ENCODE results near the gene CPT1B. TPM values are rescaled to one million over a fixed set of nuclear protein-coding genes. Genes with fewer than 3 reads are reported as not detected.

CPT1B gene
- total and polyA plus RNA-seq, 12 donors, result 61.2 to 487 (median 398) TPM

DNA sequence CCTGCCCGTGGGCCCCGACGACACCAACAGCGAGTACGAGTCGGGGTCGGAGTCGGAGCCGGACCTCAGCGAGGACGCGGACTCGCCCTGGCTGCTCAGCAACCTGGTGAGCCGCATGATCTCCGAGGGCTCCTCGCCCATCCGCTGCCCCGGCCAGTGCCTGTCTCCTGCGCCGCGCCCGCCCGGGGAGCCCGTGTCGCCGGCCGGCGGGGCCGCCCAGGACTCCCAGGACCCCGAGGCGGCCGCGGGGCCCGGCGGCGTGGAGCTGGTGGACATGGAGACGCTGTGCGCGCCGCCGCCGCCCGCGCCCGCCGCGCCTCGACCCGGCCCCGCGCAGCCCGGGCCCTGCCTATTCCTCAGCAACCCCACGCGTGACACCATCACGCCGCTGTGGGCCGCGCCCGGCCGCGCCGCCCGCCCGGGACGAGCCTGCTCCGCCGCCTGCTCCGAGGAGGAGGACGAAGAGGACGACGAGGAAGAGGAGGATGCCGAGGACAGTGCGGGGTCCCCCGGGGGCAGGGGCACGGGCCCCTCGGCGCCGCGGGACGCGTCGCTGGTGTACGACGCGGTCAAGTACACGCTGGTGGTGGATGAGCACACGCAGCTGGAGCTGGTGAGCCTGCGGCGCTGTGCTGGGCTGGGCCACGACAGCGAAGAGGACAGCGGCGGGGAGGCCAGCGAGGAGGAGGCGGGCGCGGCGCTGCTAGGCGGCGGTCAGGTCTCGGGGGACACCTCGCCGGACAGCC lies 26.2 kb upstream of the CPT1B start:
- ATAC-seq, result no peak
- intact Hi-C loops (cut with DNase I), result no loop called here

DNA sequence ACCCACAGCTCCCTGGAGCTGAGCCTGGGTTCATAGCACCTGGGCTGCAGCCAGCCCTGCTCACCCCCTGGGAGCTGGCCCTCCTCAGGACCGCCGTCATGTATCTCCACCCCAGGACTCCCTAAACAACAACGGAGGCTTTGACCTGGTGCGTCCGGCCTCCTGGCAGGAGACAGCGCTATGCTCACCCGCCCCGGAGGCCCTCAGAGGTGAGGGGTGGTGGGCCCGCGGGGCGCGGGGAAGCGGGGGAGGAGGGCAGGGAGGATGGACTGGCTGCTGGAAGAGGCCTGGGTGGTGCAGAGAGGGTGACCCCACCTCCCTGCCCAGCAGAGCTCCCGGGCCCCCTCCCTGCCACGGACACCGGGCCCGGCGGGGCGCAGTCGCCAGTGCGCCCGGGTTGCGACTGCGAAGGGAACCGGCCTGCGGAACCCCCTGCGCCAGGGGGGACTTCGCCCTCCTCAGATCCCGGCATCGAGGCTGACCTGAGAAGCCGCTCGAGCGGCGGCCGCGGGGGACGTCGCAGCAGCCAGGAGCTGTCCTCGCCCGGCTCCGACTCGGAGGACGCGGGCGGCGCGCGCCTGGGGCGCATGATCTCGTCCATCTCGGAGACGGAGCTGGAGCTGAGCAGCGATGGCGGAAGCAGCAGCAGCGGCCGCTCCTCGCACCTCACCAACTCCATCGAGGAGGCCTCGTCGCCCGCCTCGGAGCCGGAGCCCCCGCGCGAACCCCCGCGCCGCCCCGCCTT lies 25.5 kb upstream of the CPT1B start:
- no peak for DNase-seq

More for the DNA sequence above, 26.2 kb upstream of the CPT1B start:
- H3K4me1 ChIP-seq, result peaks cover 0 to 14% (median 5%) of the 10 kb centered on the region in 9 donors
- no peaks in the 10 kb centered on the region for H3K9me3 ChIP-seq
- H3K36me3 ChIP-seq, result no peaks in the 10 kb centered on the region
- WGBS, 2 donors, result 46 to 50% methylated on average over 61 to 103 of the region's 103 CpGs
- no peak overlapping the region for H3K27ac ChIP-seq
- no peak overlapping the region for H3K4me3 ChIP-seq
- TF ChIP-seq, protein P1, sequence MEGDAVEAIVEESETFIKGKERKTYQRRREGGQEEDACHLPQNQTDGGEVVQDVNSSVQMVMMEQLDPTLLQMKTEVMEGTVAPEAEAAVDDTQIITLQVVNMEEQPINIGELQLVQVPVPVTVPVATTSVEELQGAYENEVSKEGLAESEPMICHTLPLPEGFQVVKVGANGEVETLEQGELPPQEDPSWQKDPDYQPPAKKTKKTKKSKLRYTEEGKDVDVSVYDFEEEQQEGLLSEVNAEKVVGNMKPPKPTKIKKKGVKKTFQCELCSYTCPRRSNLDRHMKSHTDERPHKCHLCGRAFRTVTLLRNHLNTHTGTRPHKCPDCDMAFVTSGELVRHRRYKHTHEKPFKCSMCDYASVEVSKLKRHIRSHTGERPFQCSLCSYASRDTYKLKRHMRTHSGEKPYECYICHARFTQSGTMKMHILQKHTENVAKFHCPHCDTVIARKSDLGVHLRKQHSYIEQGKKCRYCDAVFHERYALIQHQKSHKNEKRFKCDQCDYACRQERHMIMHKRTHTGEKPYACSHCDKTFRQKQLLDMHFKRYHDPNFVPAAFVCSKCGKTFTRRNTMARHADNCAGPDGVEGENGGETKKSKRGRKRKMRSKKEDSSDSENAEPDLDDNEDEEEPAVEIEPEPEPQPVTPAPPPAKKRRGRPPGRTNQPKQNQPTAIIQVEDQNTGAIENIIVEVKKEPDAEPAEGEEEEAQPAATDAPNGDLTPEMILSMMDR (IDR thresholded peaks at IDR 0.05), result no peak
- DNase-seq, result no peak
- peaks cover 5 to 79% (median 69%) of the 10 kb centered on the region in 7 donors for H3K27me3 ChIP-seq

DNA sequence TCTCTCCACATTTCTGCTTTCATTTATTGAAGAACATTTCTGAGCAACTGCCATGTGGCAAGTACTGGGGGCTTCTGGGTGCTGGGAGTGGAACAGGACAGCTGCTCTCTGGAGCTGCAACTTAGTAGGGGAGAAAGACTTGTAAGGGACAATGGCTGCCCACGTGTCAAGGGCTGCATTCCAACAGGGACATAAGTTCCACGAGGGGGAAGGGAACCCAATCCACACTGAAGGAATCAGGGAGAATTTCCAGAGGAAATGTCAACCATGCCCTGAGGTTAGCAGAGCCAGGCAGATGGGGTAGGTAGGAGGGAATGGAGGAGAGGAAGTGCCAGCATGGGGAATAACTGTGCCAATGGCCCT lies 24.1 kb upstream of the CPT1B start:
- Histone ChIP-seq H3K36me3 (no peaks in the 10 kb centered on the region), H3K27ac (no peak overlapping the region), H3K4me1 (peaks cover 0 to 14% (median 5%) of the 10 kb centered on the region in 9 donors), H3K4me3 (no peak overlapping the region), H3K27me3 (peaks cover 5 to 90% (median 76%) of the 10 kb centered on the region in 7 donors), H3K9me3 (no peaks in the 10 kb centered on the region)
- TF ChIP-seq, protein P1 (IDR thresholded peaks at IDR 0.05), result no peak
- WGBS, 2 donors, result 25 to 31% methylated on average over 2 of the region's 2 CpGs
- DNase-seq, result no peak
- intact Hi-C loops (cut with DNase I), result no loop called here
- no peak for ATAC-seq

More for the DNA sequence above, 25.5 kb upstream of the CPT1B start:
- Histone ChIP-seq H3K4me1 (peaks cover 0 to 14% (median 5%) of the 10 kb centered on the region in 9 donors), H3K4me3 (no peak overlapping the region), H3K27ac (no peak overlapping the region), H3K27me3 (peaks cover 5 to 86% (median 76%) of the 10 kb centered on the region in 7 donors), H3K9me3 (no peaks in the 10 kb centered on the region), H3K36me3 (no peaks in the 10 kb centered on the region)
- TF ChIP-seq, protein P1 (IDR thresholded peaks at IDR 0.05), result no peak
- no peak for ATAC-seq
- intact Hi-C loops (cut with DNase I), result no loop called here
- 6 to 18% methylated on average over 68 to 70 of the region's 70 CpGs for WGBS, 2 donors

DNA sequence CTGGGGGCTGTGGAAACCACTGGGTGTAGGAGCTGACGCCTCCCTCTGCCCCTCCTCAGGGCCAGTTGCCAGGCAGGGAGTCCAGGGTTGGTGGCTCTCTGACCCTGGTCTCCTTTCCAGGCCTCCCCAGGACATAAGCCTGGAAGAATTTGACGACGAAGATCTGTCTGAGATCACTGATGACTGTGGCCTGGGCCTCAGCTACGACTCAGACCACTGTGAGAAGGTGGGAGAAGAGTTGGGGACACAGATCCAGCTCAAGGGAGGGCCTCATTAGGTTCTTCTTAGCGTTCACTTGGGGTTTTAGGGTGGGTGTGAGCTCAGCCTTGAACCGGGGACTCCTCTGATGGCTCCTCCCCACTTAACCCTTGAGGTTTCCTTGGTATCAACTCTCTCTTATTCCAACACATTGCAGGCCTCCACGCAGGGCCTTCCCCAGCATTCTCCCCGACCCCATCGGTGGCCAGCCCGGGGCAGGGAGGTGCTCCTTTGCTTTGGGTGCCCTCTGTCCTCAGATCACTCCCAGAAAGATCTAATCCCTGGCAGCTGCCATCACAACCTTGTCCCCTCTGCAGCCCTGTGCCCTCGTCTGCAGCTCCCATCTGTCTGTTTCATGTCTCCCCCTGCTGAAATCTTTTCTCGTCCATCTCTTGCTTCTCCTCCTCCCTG lies 23.6 kb upstream of the CPT1B start:
- DNase-seq (no peak), ATAC-seq (no peak)
- H3K4me3 ChIP-seq, result no peak overlapping the region
- no peak overlapping the region for H3K27ac ChIP-seq
- H3K4me1 ChIP-seq, result peaks cover 0 to 14% (median 5%) of the 10 kb centered on the region in 9 donors
- peaks cover 5 to 85% (median 72%) of the 10 kb centered on the region in 7 donors for H3K27me3 ChIP-seq
- TF ChIP-seq, protein P1 (IDR thresholded peaks at IDR 0.05), result no peak
- WGBS, 2 donors, result 54 to 58% methylated on average over 12 of the region's 12 CpGs
- peaks cover 0 to 3% (median 0%) of the 10 kb centered on the region in 9 donors for H3K36me3 ChIP-seq
- H3K9me3 ChIP-seq, result no peaks in the 10 kb centered on the region
- intact Hi-C loops (cut with DNase I), result no loop called here

Data from heart right ventricle (tissue), 16 donors.